HG03565 (cell line): ENCODE results near the gene ORM2.
"Not testable (repeated sequence)": the region's sequence is repeated elsewhere in the genome, so short reads cannot be mapped to it uniquely, and the experiment has no call there.

Experiments
- ATAC-seq: cut with Tn5 transposase; IDR thresholded peaks from one replicate; pipeline ENCODE4 v1.9.1; 2021; ENCODE audit warnings: mild to moderate bottlenecking, moderate library complexity; ENCODE audit not compliant: unreplicated experiment

Gene ORM2

DNA sequence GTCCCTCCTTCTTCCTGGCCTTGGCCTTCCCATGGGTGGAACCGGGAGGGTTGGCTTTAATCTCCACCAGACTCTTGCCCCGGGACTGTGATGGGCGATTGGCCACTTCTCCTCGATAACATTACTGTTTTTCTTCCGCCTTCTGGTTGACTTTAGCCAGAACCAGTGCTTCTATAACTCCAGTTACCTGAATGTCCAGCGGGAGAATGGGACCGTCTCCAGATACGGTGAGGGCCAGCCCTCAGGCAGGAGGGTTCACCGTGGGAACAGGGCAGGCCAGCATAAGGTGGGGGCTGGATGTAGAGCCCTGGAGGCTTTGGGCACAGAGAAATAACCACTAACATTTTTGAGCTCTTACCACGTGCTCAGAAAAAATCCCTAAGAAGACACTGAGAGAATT is 967 bp downstream of the ORM2 start:
- no peak for ATAC-seq

- not testable (repeated sequence) for ATAC-seq
These were observed 1.8 kb downstream of the ORM2 start for GRCh38 chr9:114331229-114332195.

DNA sequence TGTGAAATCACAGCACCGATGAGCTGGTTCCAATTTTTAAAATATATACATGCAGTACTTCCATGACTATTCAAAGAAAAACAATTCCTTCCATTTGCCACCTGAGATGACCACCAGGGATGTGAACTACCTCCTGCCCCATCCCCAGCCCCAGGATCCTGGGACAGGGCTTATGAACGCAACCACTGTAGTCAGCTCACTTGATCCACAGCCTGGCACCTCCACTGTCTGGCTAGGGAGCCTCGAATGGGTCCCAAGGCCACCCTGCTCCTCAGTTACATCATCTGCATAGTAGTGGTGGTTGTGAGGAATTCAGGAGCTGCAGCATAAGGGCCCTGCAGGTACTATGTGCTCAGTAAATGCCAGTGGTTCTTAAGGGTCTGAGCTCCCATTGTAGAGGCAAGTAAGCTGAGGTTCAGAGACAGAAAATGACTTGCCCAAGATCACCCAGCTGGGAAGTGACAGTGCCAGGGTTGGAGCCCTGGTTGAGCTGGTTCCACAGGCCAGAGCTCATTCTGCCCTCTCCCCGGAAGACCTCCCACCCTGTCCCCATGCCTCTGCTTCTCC is 2.9 kb downstream of the ORM2 start:
- not testable (repeated sequence) for ATAC-seq

GRCh38 chr9:114333718-114334117 is 4.0 kb downstream of the ORM2 start:
- ATAC-seq = not testable (repeated sequence)

DNA sequence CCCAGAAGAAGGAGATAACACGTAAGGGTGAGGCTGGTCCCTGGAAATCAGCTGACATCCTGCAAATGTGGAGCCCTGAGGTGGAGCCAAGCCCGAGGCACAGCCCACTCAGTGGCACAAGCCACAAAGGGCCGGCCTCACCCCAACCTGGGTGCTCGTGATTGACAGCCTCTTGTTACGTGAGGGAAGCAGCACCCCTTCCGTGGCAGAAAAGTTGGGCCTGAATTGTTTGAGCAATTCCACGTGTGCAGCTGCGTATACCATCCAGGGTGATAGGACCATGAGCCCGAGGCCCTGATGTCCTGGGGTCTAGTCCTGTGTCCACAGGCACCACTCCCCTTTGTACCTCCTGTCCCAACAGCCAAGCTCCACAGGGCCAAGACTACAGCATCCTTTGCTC is 4.8 kb downstream of the ORM2 start:
- ATAC-seq = no peak

DNA sequence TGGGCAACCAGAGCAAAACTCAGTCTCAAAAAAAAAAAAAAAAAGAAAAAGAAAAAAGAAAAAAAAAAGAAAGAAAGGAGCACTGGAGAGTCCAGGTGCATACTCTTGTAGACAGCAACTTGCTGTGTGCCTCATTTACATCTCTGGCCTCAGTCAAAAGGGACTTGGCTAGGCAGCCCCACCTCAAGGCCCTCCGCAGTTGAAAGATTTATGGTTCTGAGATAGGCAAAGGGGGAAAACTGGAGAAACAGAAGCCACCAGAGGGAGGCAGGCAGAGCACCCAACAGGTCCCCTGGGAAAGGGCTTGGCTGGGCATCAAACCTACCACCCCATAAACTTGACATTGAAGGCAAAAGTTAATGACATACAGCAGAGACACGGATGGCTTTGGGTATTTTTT is 6.1 kb downstream of the ORM2 start:
- no peak for ATAC-seq

DNA sequence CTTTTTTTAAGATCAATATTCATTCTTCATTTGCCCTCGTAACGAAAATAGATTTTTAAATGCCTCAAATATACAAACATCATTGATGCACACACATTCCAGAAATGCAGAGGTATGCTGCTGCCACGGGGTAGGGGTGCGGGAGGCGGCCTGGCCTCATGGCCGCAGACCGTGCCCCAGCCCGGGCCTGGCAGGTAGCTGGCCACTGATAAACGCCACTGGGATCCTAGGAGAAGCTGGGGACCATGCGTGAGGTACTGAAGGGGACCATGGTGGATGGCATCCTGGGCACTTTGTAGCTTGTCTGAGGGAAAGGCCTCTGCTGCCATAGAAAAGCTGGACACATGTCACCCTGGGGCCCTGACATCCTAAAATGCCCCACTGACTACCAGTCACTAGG is 6.5 kb downstream of the ORM2 start:
- no peak for ATAC-seq

DNA sequence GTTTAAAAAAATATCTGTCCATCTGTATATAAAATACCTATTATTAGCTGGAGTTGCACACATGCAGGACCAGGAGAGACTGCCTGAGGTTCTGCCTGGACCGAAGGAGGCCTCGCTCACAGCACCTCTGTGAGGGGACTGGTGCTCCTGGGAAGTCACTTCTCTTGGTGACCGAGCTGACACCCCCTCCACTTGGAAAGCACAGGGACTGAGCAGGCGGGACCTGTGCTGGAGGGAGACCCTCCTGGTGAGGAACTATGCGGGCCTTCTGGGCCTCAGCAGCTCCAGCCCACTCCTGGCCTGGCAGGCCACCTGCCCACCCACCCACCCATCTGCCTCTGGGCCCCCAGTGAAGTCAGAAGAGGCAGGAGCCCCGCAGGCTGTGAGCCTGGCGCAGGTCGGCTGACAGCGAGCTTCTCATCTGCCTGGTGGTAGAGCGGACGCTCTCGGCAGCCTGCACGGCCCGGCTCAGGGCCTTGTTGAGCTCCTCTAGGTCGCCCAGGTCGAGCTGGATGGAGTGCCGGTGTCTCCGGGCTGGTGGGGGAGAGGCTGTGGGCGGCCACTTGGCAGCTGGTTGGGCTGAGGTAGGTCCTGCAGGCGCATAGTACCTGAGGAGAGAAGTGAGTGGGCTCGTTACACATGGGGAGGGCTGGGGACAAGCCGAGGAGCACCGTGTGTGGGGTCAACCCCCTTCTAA is 7.2 kb downstream of the ORM2 start:
- ATAC-seq = no peak

GRCh38 chr9:114338187-114338586 is 8.5 kb downstream of the ORM2 start:
- ATAC-seq = no peak

DNA sequence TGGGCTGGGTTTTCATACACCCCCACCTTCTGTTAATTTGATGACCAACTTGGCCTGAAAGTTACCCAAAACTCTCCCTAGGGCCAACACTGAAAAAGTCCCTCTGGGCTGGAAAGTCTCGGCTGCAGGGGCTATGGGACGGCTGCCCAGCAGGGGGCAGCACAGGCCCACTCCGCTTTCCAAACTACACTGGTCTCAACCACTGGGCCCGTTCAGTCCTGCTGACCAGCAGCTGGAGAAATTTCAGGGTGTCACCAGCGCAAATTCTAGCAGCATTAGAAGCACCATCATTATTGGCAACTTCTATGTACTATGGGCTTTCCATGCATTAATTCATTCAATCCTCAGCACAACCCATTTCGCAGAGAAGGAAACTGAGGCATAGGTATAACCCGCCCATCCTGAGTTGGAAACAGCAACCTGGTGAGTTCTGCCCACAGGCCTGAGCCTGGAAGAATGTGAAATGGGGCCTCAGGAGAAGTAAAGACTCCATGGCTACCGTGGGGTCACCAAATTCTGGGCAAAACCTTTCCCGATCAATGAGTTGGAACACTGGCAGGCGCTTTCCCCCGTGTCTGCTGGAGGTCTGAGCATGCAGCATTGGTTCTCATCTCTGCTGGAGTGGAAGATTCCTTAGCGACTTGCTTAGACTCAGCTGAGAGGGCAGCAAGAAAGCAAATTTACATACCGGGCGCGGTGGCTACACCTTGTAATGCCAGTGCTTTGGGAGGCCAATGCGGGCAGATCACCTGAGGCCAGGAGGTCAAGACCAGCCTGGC is 9.7 kb downstream of the ORM2 start:
- ATAC-seq = peak; percentile 68

- no peak for ATAC-seq
These were observed 11.6 kb downstream of the ORM2 start for GRCh38 chr9:114341152-114341830.

DNA sequence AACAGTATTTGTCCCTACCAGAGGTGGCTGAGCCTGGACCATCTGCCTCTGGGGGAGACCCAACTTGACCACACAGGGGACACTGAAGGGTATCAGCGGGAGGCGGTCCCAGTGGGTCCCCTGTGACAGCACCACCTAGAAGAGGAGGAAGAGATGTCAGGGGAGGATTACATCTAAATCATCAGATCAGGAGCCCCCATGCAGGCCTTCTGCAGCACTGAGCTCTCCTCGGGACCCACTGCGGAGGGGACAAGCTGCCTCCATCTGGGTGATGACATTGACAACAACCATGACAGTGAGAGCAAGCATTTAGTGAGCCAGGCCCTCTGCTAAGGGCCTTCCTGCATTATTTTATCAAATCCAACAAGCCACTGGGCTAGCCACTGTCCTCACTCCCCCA is 12.3 kb downstream of the ORM2 start:
- ATAC-seq = no peak

- no peak for ATAC-seq
These were observed 13.2 kb downstream of the ORM2 start for GRCh38 chr9:114342755-114343440.

GRCh38 chr9:114343471-114344187 is 14.0 kb downstream of the ORM2 start:
- no peak for ATAC-seq

GRCh38 chr9:114344188-114344566 is 14.5 kb downstream of the ORM2 start:
- no peak for ATAC-seq

DNA sequence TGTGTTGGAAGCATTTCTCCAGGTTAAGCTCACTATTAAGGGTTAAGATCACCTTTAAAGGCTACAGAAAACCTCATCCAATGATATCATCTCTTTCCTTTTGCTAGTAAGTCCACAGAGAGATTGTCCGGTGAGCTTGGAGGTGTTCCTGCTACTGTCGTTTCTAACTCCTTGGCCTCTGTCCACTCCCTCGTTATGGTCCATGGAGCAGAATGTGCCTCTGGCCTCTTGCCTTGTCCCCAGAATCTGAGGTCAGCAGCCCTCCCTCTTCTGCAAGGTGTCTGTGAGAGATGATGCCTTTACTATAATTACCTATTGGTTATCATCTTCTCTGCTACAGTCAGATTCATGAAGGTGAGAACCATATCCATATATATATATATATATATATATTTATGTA is 15.0 kb downstream of the ORM2 start:
- no peak for ATAC-seq

GRCh38 chr9:114345493-114346065 is 15.9 kb downstream of the ORM2 start:
- no peak for ATAC-seq

- no peak for ATAC-seq
These were observed 16.5 kb downstream of the ORM2 start for GRCh38 chr9:114346146-114346545.

DNA sequence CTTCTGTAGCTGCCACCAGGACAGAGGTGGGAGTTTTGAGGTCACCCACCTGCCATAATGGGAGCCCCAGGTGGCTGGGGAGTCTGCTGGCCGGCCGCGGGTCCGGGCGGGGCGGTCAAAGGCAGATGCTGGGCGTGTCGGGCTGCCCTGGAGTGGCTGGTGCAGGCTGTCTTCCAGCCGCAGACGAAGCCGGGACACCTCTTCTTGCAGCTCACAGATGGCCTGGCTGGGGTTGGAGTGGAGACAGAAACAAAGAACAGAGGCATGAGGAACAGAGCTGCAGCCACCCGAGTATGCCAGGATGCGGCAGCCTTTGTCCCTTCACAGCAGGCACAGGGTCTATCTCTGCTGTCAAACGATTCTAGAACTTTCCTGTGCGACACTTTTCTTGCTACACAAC is 18.0 kb downstream of the ORM2 start:
- no peak for ATAC-seq
